HepG2 (cell line): ENCODE results near the gene NDUFS5. TPM values are rescaled to one million over a fixed set of nuclear protein-coding genes. Genes with fewer than 3 reads are reported as not detected.
A peak's percentile ranks its signal among the peaks of the same experiment; 100 is the strongest.

Experiments
- ATAC-seq: fragments of 200-7000 bp; cut with Tn5 transposase; 3 replicates; pipeline ENCODE4 v1.9.1; 2020; ENCODE audit warnings: mild to moderate bottlenecking, moderate library complexity
- BruUV-seq: library from RNA; stranded (reverse); fragments of 400-500 nt; replicated peaks from 2 replicates; lab custom pipeline; 2021; lab: Mats Ljungman, UMichigan
- CTCF ChIA-PET: fragments of 300-600 bp; formaldehyde crosslinking; extraction: SDS; loops from one replicate; lab custom pipeline; 2021; ENCODE audit warnings: low total read pairs, inconsistent platforms, low intra/inter-chr PET ratio; lab: Yijun Ruan, JAX
- POLR2A ChIA-PET: fragments of 350-600 bp; sonication (Branson Sonifier 250); formaldehyde crosslinking; loops from one replicate; lab custom pipeline; 2020; ENCODE audit warnings: antibody characterized with exemption, inconsistent platforms; lab: Yijun Ruan, JAX
- DNase-seq: peaks from one replicate; pipeline ENCODE4 v3.0.0-alpha.2; 2015; ENCODE audit warnings: low spot score
- FAIRE-seq: peaks from 3 replicates; lab custom pipeline; 2011; peaks lifted over from hg19 to GRCh38; lab: Jason Lieb, UNC
- H2AFZ ChIP-seq: one replicate; pipeline ENCODE4 v1.6.1; 2011; ENCODE audit warnings: low read length, inconsistent platforms
- H3K27ac ChIP-seq: fragments of 300-600 bp; 3 replicates; pipeline ENCODE4 v1.8.0; 2011; ENCODE audit warnings: mixed run types, mild to moderate bottlenecking, mixed read lengths, low read length, inconsistent platforms; ENCODE audit not compliant: insufficient read depth; ENCODE audit errors: extremely low read length
- H3K27me3 ChIP-seq, 2 experiments: fragments of 200-600 bp in 1 of 2; 2 replicates in 1 of 2; 3 replicates in 1 of 2; pipeline versions ENCODE4 v1.6.0 to v1.8.0; 2011; ENCODE audit warnings: low read length in 2 of 2, mild to moderate bottlenecking in 2 of 2, moderate library complexity in 2 of 2, inconsistent platforms in 1 of 2; ENCODE audit not compliant: insufficient read depth in 2 of 2, control insufficient read depth in 1 of 2
- H3K36me3 ChIP-seq, 2 experiments: fragments of 200-600 bp in 1 of 2; replicated peaks in 1 of 2; 2 replicates in 1 of 2; 3 replicates in 1 of 2; pipeline versions ENCODE4 v1.5.1 to v1.8.0; 2011; ENCODE audit warnings: low read length in 2 of 2, inconsistent platforms in 1 of 2; ENCODE audit not compliant: insufficient read depth in 2 of 2, control insufficient read depth in 1 of 2
- H3K4me1 ChIP-seq: 2 replicates; pipeline ENCODE4 v1.5.1; 2012; ENCODE audit warnings: low read length, inconsistent platforms; ENCODE audit not compliant: insufficient read depth
- H3K4me2 ChIP-seq: 2 replicates; pipeline ENCODE4 v1.6.0; 2011; ENCODE audit warnings: low read depth, low read length, inconsistent platforms
- H3K4me3 ChIP-seq, 3 experiments: fragments of 200-600 bp in 1 of 3; sonication (generic), shearing (Covaris generic) in 1 of 3; replicated peaks in 1 of 3; 2 replicates each; pipeline ENCODE4 v1.5.1; 2011 to 2016; ENCODE audit warnings: low read length in 3 of 3, inconsistent platforms in 2 of 3, low read depth in 2 of 3, mild to moderate bottlenecking in 2 of 3, control low read depth in 1 of 3, mixed read lengths in 1 of 3; ENCODE audit not compliant: insufficient read depth in 1 of 3
- H3K79me2 ChIP-seq: one replicate; pipeline ENCODE4 v1.6.1; 2011; ENCODE audit warnings: low read length, inconsistent platforms; ENCODE audit not compliant: insufficient read depth
- H3K9ac ChIP-seq: 2 replicates; pipeline ENCODE4 v1.6.0; 2011; ENCODE audit warnings: mild to moderate bottlenecking, low read depth, low read length, inconsistent platforms; ENCODE audit not compliant: insufficient read depth
- H3K9me3 ChIP-seq: 2 replicates; pipeline ENCODE4 v1.5.1; 2012; ENCODE audit warnings: mild to moderate bottlenecking, low read length
- H4K20me1 ChIP-seq: 2 replicates; pipeline ENCODE4 v1.6.0; 2011; ENCODE audit warnings: inconsistent platforms, mild to moderate bottlenecking, low read length, moderate library complexity; ENCODE audit not compliant: insufficient read depth
- NFIB ChIP-seq: sonication (generic); formaldehyde crosslinking; IDR thresholded peaks from 2 replicates; pipeline ENCODE4 v1.9.0; 2021; ENCODE audit warnings: missing genetic modification reagents, mild to moderate bottlenecking, borderline replicate concordance
- PHB2 ChIP-seq: fragments of 450-650 bp; IDR thresholded peaks from 2 replicates; pipeline ENCODE4 v1.6.1; 2018; ENCODE audit not compliant: partially characterized antibody
- PRDM15 ChIP-seq: sonication (generic); formaldehyde crosslinking; IDR thresholded peaks from 2 replicates; pipeline ENCODE4 v1.4.0; 2020; ENCODE audit warnings: missing genetic modification reagents
- SMAD1 ChIP-seq: sonication (generic); formaldehyde crosslinking; IDR thresholded peaks from 2 replicates; pipeline ENCODE4 v1.4.0; 2020; ENCODE audit warnings: missing genetic modification reagents, low read depth, mild to moderate bottlenecking, borderline replicate concordance
- SRF ChIP-seq: IDR thresholded peaks from 2 replicates; pipeline ENCODE4 v1.6.1; 2011; ENCODE audit warnings: mild to moderate bottlenecking, low read depth, low read length, moderate library complexity
- ZNF205 ChIP-seq: IDR thresholded peaks from 2 replicates; pipeline ENCODE4 v1.6.1; 2018; ENCODE audit warnings: missing biosample characterization, missing genetic modification reagents
- ZNF225 ChIP-seq: sonication (generic); formaldehyde crosslinking; IDR thresholded peaks from 2 replicates; pipeline ENCODE4 v1.4.0; 2020; ENCODE audit warnings: mild to moderate bottlenecking, missing genetic modification reagents
- ZNF234 ChIP-seq: sonication (generic); formaldehyde crosslinking; conservative IDR thresholded peaks from 2 replicates; pipeline ENCODE4 v1.5.1; 2020; ENCODE audit warnings: mild to moderate bottlenecking, missing genetic modification reagents
- ZNF282 ChIP-seq: fragments of 450-650 bp; IDR thresholded peaks from 2 replicates; pipeline ENCODE4 v1.6.1; 2018; ENCODE audit not compliant: partially characterized antibody
- ZNF451 ChIP-seq: sonication (generic); formaldehyde crosslinking; IDR thresholded peaks from 2 replicates; pipeline ENCODE4 v1.5.0; 2020; ENCODE audit warnings: mild to moderate bottlenecking, missing genetic modification reagents
- ZNF468 ChIP-seq: sonication (generic); formaldehyde crosslinking; IDR thresholded peaks from 2 replicates; pipeline ENCODE4 v1.8.0; 2022; ENCODE audit warnings: mild to moderate bottlenecking, moderate library complexity, missing genetic modification reagents
- ZNF629 ChIP-seq: sonication (generic); formaldehyde crosslinking; conservative IDR thresholded peaks from 2 replicates; pipeline ENCODE4 v1.5.0; 2020; ENCODE audit warnings: missing genetic modification reagents
- ZNF790 ChIP-seq: sonication (generic); formaldehyde crosslinking; IDR thresholded peaks from 2 replicates; pipeline ENCODE4 v1.8.0; 2022; ENCODE audit warnings: missing genetic modification reagents, mild to moderate bottlenecking, borderline replicate concordance
- ZNF83 ChIP-seq: sonication (generic); formaldehyde crosslinking; IDR thresholded peaks from 2 replicates; pipeline ENCODE4 v1.4.0; 2020; ENCODE audit warnings: missing genetic modification reagents, mild to moderate bottlenecking, borderline replicate concordance
- ZSCAN12 ChIP-seq: sonication (generic); formaldehyde crosslinking; IDR thresholded peaks from 2 replicates; pipeline ENCODE4 v1.9.0; 2021; ENCODE audit warnings: mild to moderate bottlenecking, missing genetic modification reagents
- WGBS: methylation state at CpG from one replicate; pipeline ENCODE4 v1.1.6; 2017; ENCODE audit warnings: low lambda C conversion rate; 5-methylcytosine and 5-hydroxymethylcytosine counted together
- in situ Hi-C: cut with HindIII; loops from 2 replicates; pipeline ENCODE4 v1.10.0; 2017; ENCODE audit warnings: low pct_unique_long_range_greater_than_20kb; ENCODE audit not compliant: extremely low pct_ligation_motif_present
- intact Hi-C: fragments of 100-400 bp; cut with micrococcal nuclease; formaldehyde crosslinking; loops from one replicate; pipeline ENCODE4 v1.10.0; 2022; ENCODE audit not compliant: unreplicated experiment
- polyA plus RNA-seq, 8 experiments: library from polyadenylated mRNA; depleted of rRNA in 3 of 8; stranded (reverse) in 7 of 8; unstranded in 1 of 8; fragments of >200 nt; fragmentation: Illumina TruSeq in 4 of 8; extraction: Trizol in 4 of 8; gene quantifications; 2 replicates each; pipeline versions ENCODE4 v1.2.1 to v1.2.3, GENCODE V29; 2011 to 2016; ENCODE audit warnings: low read depth in 4 of 8, missing spikeins in 1 of 8, mixed read lengths in 1 of 8; ENCODE audit not compliant: insufficient read depth in 1 of 8
- total RNA-seq, 5 experiments: library from RNA; depleted of rRNA; stranded (reverse); fragments of >200 nt; fragmentation: Illumina TruSeq; extraction: Trizol; gene quantifications; 2 replicates each; pipeline ENCODE4 v1.2.3, GENCODE V29; 2016; ENCODE audit warnings: low read depth in 1 of 5

NDUFS5 gene
- total and polyA plus RNA-seq, 2 of the 13 experiments (the other 11 are each of a cell fraction or from before 2014, with no cell fraction given) = 263 to 466 TPM

GRCh38 chr1:39082811-39083576, 56.8 kb downstream of the NDUFS5 start:
- WGBS = 85% methylated on average over 3 of the region's 4 CpGs
- Histone ChIP-seq H3K4me2 (no peak overlapping the region), H4K20me1 (no peaks in the 10 kb centered on the region), H3K79me2 (no peaks in the 10 kb centered on the region), H3K36me3 (no peaks in the 10 kb centered on the region), H3K4me1 (peaks cover 16% of the 10 kb centered on the region), H3K9me3 (no peaks in the 10 kb centered on the region), H3K9ac (no peak overlapping the region), H3K27me3 (peaks cover 1 to 19% of the 10 kb centered on the region in 2 experiments), H3K4me3 (no peak overlapping the region), H2AFZ (no peak overlapping the region), H3K27ac (no peak overlapping the region)
- DNase-seq (no peak), FAIRE-seq (no peak), ATAC-seq (peak; percentile 10; the same call in 1 of the 3 replicates)
- ChIA-PET CTCF (no interaction called here), POLR2A (interaction anchor here (0.6 kb wide), 1 partner anchor 48 kb away, joined by 3 read pairs; no protein-coding TSS in a partner anchor)
- in situ Hi-C loops = loop anchor here (25.0 kb wide), 1 partner anchor 454 kb away; no protein-coding TSS in a partner anchor
- no peak for TF ChIP-seq ZNF282
- 0 out of 2 replicates have a peak, but pooled peaks have one; percentile 47 for TF ChIP-seq ZNF629 (CRISPR knock-in tag)
- 0 out of 2 replicates have a peak, but pooled peaks have one; percentile 7 for TF ChIP-seq SRF
- BruUV-seq = no TSS peak
- intact Hi-C loops = no loop called here

GRCh38 chr1:39084191-39084590, 58.0 kb downstream of the NDUFS5 start:
- Histone ChIP-seq H3K36me3 (no peaks in the 10 kb centered on the region), H3K27ac (no peak overlapping the region), H3K4me2 (no peak overlapping the region), H3K27me3 (peaks cover 1 to 19% of the 10 kb centered on the region in 2 experiments), H3K9ac (no peak overlapping the region), H3K4me1 (peaks cover 16% of the 10 kb centered on the region), H4K20me1 (no peaks in the 10 kb centered on the region), H3K4me3 (no peak overlapping the region), H3K79me2 (no peaks in the 10 kb centered on the region), H2AFZ (no peak overlapping the region), H3K9me3 (no peaks in the 10 kb centered on the region)
- ATAC-seq (no peak), DNase-seq (no peak), FAIRE-seq (no peak)
- intact Hi-C loops = no loop called here
- POLR2A ChIA-PET = no interaction called here
- WGBS = 91% methylated on average over 17 of the region's 17 CpGs
- BruUV-seq = no TSS peak
- CTCF ChIA-PET = no interaction called here
- in situ Hi-C loops = loop anchor here (25.0 kb wide), 1 partner anchor 453 kb away; no protein-coding TSS in a partner anchor
- no peak for TF ChIP-seq PRDM15
- TF ChIP-seq ZNF83 (CRISPR knock-in tag) = no peak
- no peak for TF ChIP-seq ZNF225
- TF ChIP-seq NFIB = no peak
- TF ChIP-seq PHB2 = no peak
- no peak for TF ChIP-seq ZNF234 (CRISPR knock-in tag)
- TF ChIP-seq ZNF468 (CRISPR knock-in tag) = no peak
- no peak for TF ChIP-seq SMAD1 (CRISPR knock-in tag)
- TF ChIP-seq ZNF451 = no peak
- TF ChIP-seq ZNF205 (CRISPR knock-in tag) = no peak
- no peak for TF ChIP-seq ZSCAN12
- TF ChIP-seq ZNF790 (CRISPR knock-in tag) = no peak
